IMR-90 (cell line): ENCODE data around the gene NXN. TPM values are rescaled to one million over a fixed set of nuclear protein-coding genes. Genes with fewer than 3 reads are reported as not detected.

ENCODE experiments used
- ATAC-seq: fragments of 200-7000 bp; cut with Tn5 transposase; 2 replicates; pipeline ENCODE4 v1.9.1; 2020; ENCODE audit warnings: low read depth, mild to moderate bottlenecking, moderate library complexity
- BruUV-seq: library from RNA; stranded (reverse); fragments of 400-500 nt; replicated peaks from 2 replicates; lab custom pipeline; 2021; lab: Mats Ljungman, UMichigan
- CTCF ChIA-PET: fragments of 300-600 bp; formaldehyde crosslinking; extraction: SDS; loops from one replicate; lab custom pipeline; 2021; ENCODE audit warnings: antibody characterized with exemption; lab: Yijun Ruan, JAX
- POLR2A ChIA-PET: fragments of 300-600 bp; sonication (Branson Sonifier 250); formaldehyde crosslinking; loops from one replicate; lab custom pipeline; 2022; ENCODE audit warnings: antibody characterized with exemption; ENCODE audit not compliant: unreplicated experiment; lab: Charles Lee
- DNase-seq: peaks from one replicate; pipeline ENCODE4 v3.0.0; 2013
- H2AFZ ChIP-seq: replicated peaks from 2 replicates; pipeline ENCODE3; 2013; ENCODE audit warnings: low read length, mild to moderate bottlenecking; ENCODE audit not compliant: poor library complexity
- H2AK5ac ChIP-seq: 2 replicates; pipeline ENCODE4 v1.6.1; 2013; ENCODE audit warnings: low read depth, low read length, inconsistent platforms
- H2AK9ac ChIP-seq: replicated peaks from 2 replicates; pipeline ENCODE3; 2013; ENCODE audit warnings: mild to moderate bottlenecking, low read depth, low read length, moderate library complexity; ENCODE audit not compliant: poor library complexity
- H2BK120ac ChIP-seq: 2 replicates; pipeline ENCODE4 v1.6.1; 2013; ENCODE audit warnings: low read depth, low read length, inconsistent platforms
- H2BK15ac ChIP-seq: 3 replicates; pipeline ENCODE4 v1.6.1; 2013; ENCODE audit warnings: low read depth, low read length, inconsistent platforms
- H2BK20ac ChIP-seq: 2 replicates; pipeline ENCODE4 v1.6.1; 2013; ENCODE audit warnings: low read depth, mild to moderate bottlenecking, inconsistent platforms, low read length, moderate library complexity
- H2BK5ac ChIP-seq: 2 replicates; pipeline ENCODE4 v1.6.1; 2013; ENCODE audit warnings: mild to moderate bottlenecking, low read depth, low read length, inconsistent platforms; ENCODE audit not compliant: poor library complexity, severe bottlenecking
- H3K14ac ChIP-seq: replicated peaks from 2 replicates; pipeline ENCODE4 v1.6.1; 2013; ENCODE audit warnings: low read depth, low read length, inconsistent platforms
- H3K18ac ChIP-seq: 2 replicates; pipeline ENCODE4 v1.6.1; 2013; ENCODE audit warnings: low read depth, low read length, control low read depth
- H3K23ac ChIP-seq: 2 replicates; pipeline ENCODE4 v1.6.1; 2013; ENCODE audit warnings: low read depth, low read length, inconsistent platforms
- H3K27ac ChIP-seq: 2 replicates; pipeline ENCODE4 v1.5.1; 2013; ENCODE audit warnings: mild to moderate bottlenecking, control low read depth, low read length; ENCODE audit not compliant: insufficient read depth
- H3K27me3 ChIP-seq: 2 replicates; pipeline ENCODE4 v1.6.1; 2013; ENCODE audit warnings: low read length; ENCODE audit not compliant: control insufficient read depth, insufficient read depth
- H3K36me3 ChIP-seq: 2 replicates; pipeline ENCODE4 v1.6.1; 2013; ENCODE audit warnings: low read length, mixed read lengths; ENCODE audit not compliant: control insufficient read depth, insufficient read depth
- H3K4ac ChIP-seq: 2 replicates; pipeline ENCODE4 v1.6.1; 2013; ENCODE audit warnings: low read depth, low read length, inconsistent platforms
- H3K4me1 ChIP-seq: 2 replicates; pipeline ENCODE4 v1.6.1; 2013; ENCODE audit warnings: low read length, mixed read lengths; ENCODE audit not compliant: control insufficient read depth, insufficient read depth
- H3K4me2 ChIP-seq: 2 replicates; pipeline ENCODE4 v1.6.1; 2013; ENCODE audit warnings: low read depth, mild to moderate bottlenecking, control low read depth, low read length, moderate library complexity
- H3K4me3 ChIP-seq: 2 replicates; pipeline ENCODE4 v1.5.1; 2013; ENCODE audit warnings: low read depth, mild to moderate bottlenecking, control low read depth, low read length, moderate library complexity; ENCODE audit not compliant: insufficient read depth
- H3K56ac ChIP-seq: 2 replicates; pipeline ENCODE4 v1.6.1; 2013; ENCODE audit warnings: low read length, inconsistent platforms; ENCODE audit not compliant: insufficient read depth; ENCODE audit errors: extremely low read depth
- H3K79me1 ChIP-seq, 2 experiments: 2 replicates each; pipeline ENCODE4 v1.6.1; 2013; ENCODE audit warnings: low read length in 2 of 2, inconsistent platforms in 1 of 2, low read depth in 1 of 2
- H3K9ac ChIP-seq: 2 replicates; pipeline ENCODE4 v1.6.1; 2013; ENCODE audit warnings: low read depth, low read length, control low read depth
- H3K9me1 ChIP-seq: 2 replicates; pipeline ENCODE4 v1.6.1; 2013; ENCODE audit warnings: low read length, inconsistent platforms; ENCODE audit not compliant: insufficient read depth
- H3K9me3 ChIP-seq: 2 replicates; pipeline ENCODE4 v1.6.1; 2013; ENCODE audit warnings: low read length; ENCODE audit not compliant: control insufficient read depth, insufficient read depth
- H4K20me1 ChIP-seq: 2 replicates; pipeline ENCODE4 v1.6.1; 2013; ENCODE audit warnings: low read length, inconsistent platforms; ENCODE audit not compliant: insufficient read depth
- H4K5ac ChIP-seq: 2 replicates; pipeline ENCODE4 v1.6.1; 2013; ENCODE audit warnings: mild to moderate bottlenecking, low read depth, low read length, control low read depth
- H4K8ac ChIP-seq, 2 experiments: 2 replicates each; pipeline ENCODE4 v1.6.1; 2013; ENCODE audit warnings: low read depth in 2 of 2, low read length in 2 of 2, control low read depth in 1 of 2, inconsistent platforms in 1 of 2
- H4K91ac ChIP-seq: 2 replicates; pipeline ENCODE4 v1.6.1; 2013; ENCODE audit warnings: low read depth, low read length, inconsistent platforms; ENCODE audit not compliant: insufficient read depth
- BHLHE40 ChIP-seq: fragments of 150-350 bp; IDR thresholded peaks from 2 replicates; pipeline ENCODE4 v1.6.1; 2016; ENCODE audit warnings: mild to moderate bottlenecking, low read depth, low read length
- CEBPB ChIP-seq: IDR thresholded peaks from 2 replicates; pipeline ENCODE4 v1.6.1; 2012; ENCODE audit warnings: low read depth, low read length, improper control_type of control experiment
- CHD1 ChIP-seq: IDR thresholded peaks from 2 replicates; pipeline ENCODE4 v1.6.1; 2012; ENCODE audit warnings: low read depth, low read length, improper control_type of control experiment
- CTCF ChIP-seq: conservative IDR thresholded peaks from 2 replicates; pipeline ENCODE4 v1.5.1; 2012; ENCODE audit warnings: mild to moderate bottlenecking, low read depth, low read length, improper control_type of control experiment
- ELK1 ChIP-seq: fragments of 150-350 bp; IDR thresholded peaks from 2 replicates; pipeline ENCODE4 v1.6.1; 2016; ENCODE audit warnings: low read depth, mild to moderate bottlenecking, low read length, moderate library complexity, borderline replicate concordance
- FOS ChIP-seq: fragments of 150-350 bp; IDR thresholded peaks from 2 replicates; pipeline ENCODE4 v1.6.1; 2016; ENCODE audit warnings: low read depth, low read length
- MAFK ChIP-seq: IDR thresholded peaks from 2 replicates; pipeline ENCODE4 v1.6.1; 2012; ENCODE audit warnings: low read depth, low read length, improper control_type of control experiment
- MAZ ChIP-seq: IDR thresholded peaks from 2 replicates; pipeline ENCODE4 v1.6.1; 2012; ENCODE audit warnings: low read depth, mild to moderate bottlenecking, low read length, improper control_type of control experiment, moderate library complexity, borderline replicate concordance
- MXI1 ChIP-seq: IDR thresholded peaks from 2 replicates; pipeline ENCODE4 v1.6.1; 2012; ENCODE audit warnings: low read depth, mild to moderate bottlenecking, low read length, moderate library complexity, borderline replicate concordance
- NFE2L2 ChIP-seq: fragments of 150-350 bp; IDR thresholded peaks from 2 replicates; pipeline ENCODE4 v1.6.1; 2016; ENCODE audit warnings: low read depth, mild to moderate bottlenecking, low read length
- POLR2A ChIP-seq: IDR thresholded peaks from 2 replicates; pipeline ENCODE4 v1.6.1; 2012; ENCODE audit warnings: mild to moderate bottlenecking, low read depth, low read length
- RAD21 ChIP-seq: IDR thresholded peaks from 2 replicates; pipeline ENCODE4 v1.6.1; 2012; ENCODE audit warnings: low read length, improper control_type of control experiment
- RCOR1 ChIP-seq: IDR thresholded peaks from 2 replicates; pipeline ENCODE4 v1.6.1; 2012; ENCODE audit warnings: mild to moderate bottlenecking, low read length, improper control_type of control experiment; ENCODE audit not compliant: insufficient replicate concordance
- RFX5 ChIP-seq: IDR thresholded peaks from 2 replicates; pipeline ENCODE4 v1.8.0; 2012; ENCODE audit warnings: low read depth, mild to moderate bottlenecking, low read length, moderate library complexity
- SMC3 ChIP-seq: fragments of 150-350 bp; IDR thresholded peaks from 2 replicates; pipeline ENCODE4 v1.6.1; 2016; ENCODE audit warnings: low read depth, mild to moderate bottlenecking, antibody characterized with exemption, low read length, moderate library complexity
- USF2 ChIP-seq: fragments of 150-350 bp; IDR thresholded peaks from 2 replicates; pipeline ENCODE4 v1.6.1; 2017; ENCODE audit warnings: mild to moderate bottlenecking, antibody characterized with exemption, low read length, low read depth
- WGBS, 2 experiments: methylation state at CpG; one replicate each; pipeline versions ENCODE4 v1.1.5 to v1.1.7; 2013; ENCODE audit warnings: missing lambda C conversion rate in 2 of 2; ENCODE audit not compliant: insufficient read length in 1 of 2; ENCODE audit errors: extremely low coverage in 2 of 2; 5-methylcytosine and 5-hydroxymethylcytosine counted together
- dilution Hi-C: fragments of 300-500 bp; cut with HindIII; formaldehyde crosslinking; loops from one replicate; pipeline ENCODE4 v1.14.3; 2018; ENCODE audit warnings: low sequenced_read_pairs; ENCODE audit not compliant: unreplicated experiment
- in situ Hi-C: fragments of 300-500 bp; cut with MboI; formaldehyde crosslinking; loops from 3 replicates; pipeline ENCODE4 v1.14.3; 2019; ENCODE audit warnings: low sequenced_read_pairs, inconsistent platforms, mixed read lengths
- intact Hi-C: fragments of 100-400 bp; cut with micrococcal nuclease; formaldehyde crosslinking; loops from 2 replicates; pipeline ENCODE4 v1.10.0; 2022
- polyA plus RNA-seq, 3 experiments: library from polyadenylated mRNA; depleted of rRNA; stranded (reverse); fragments of >200 nt; gene quantifications; 2 replicates each; pipeline ENCODE4 v1.2.3, GENCODE V29; 2012; ENCODE audit warnings: low replicate concordance in 1 of 3
- total RNA-seq: library from RNA; depleted of rRNA; stranded (reverse); fragments of >200 nt; gene quantifications from 2 replicates; pipeline ENCODE4 v1.2.3, GENCODE V29; 2012

The NXN gene
- total and polyA plus RNA-seq, 2 of the 4 experiments (the other 2 are of a cell fraction) = 52.5 to 116 TPM

- dilution Hi-C loops = no loop called here
- POLR2A ChIA-PET = no interaction called here
Observed at GRCh38 chr17:1006054-1006453, 26.5 kb upstream of the NXN start.

More at GRCh38 chr17:1006054-1006453, 26.5 kb upstream of the NXN start:
- no TSS peak for BruUV-seq
- CTCF ChIA-PET = no interaction called here
- Histone ChIP-seq H3K4me3 (no peak overlapping the region), H4K91ac (no peak overlapping the region), H2AFZ (no peak overlapping the region), H3K4me2 (no peak overlapping the region), H3K14ac (no peak overlapping the region), H3K9ac (no peak overlapping the region), H2BK120ac (no peak overlapping the region), H3K9me3 (no peaks in the 10 kb centered on the region), H3K9me1 (peaks cover 23% of the 10 kb centered on the region), H3K4me1 (peaks cover 35% of the 10 kb centered on the region), H4K5ac (no peak overlapping the region), H3K27me3 (no peaks in the 10 kb centered on the region), H2BK5ac (no peak overlapping the region), H3K27ac (no peak overlapping the region), H2AK9ac (no peak overlapping the region), H4K8ac (no peak overlapping the region), H4K20me1 (peaks cover 47% of the 10 kb centered on the region), H3K4ac (no peak overlapping the region), H3K18ac (no peak overlapping the region), H2BK20ac (no peak overlapping the region), H2BK15ac (no peak overlapping the region), H2AK5ac (no peak overlapping the region), H3K36me3 (peaks cover 61% of the 10 kb centered on the region), H3K79me1 (peaks cover 6 to 38% of the 10 kb centered on the region in 2 experiments; a peak in 2 of 4 replicates), H3K23ac (no peak overlapping the region), H3K56ac (no peak overlapping the region)
- intact Hi-C loops = no loop called here
- no CpG with 5 or more reads among the region's 16 CpGs for WGBS, 2 experiments
- in situ Hi-C loops = no loop called here
- ATAC-seq (no peak), DNase-seq (no peak)
- TF ChIP-seq NFE2L2 (no peak), MXI1 (no peak), BHLHE40 (no peak), CHD1 (no peak), POLR2A (no peak), ELK1 (no peak), MAFK (no peak), USF2 (no peak), RCOR1 (no peak), RAD21 (no peak), CTCF (no peak), RFX5 (no peak), FOS (no peak), MAZ (no peak), CEBPB (no peak), SMC3 (no peak)
